Activated CD8-positive, alpha-beta T cell treated with anti-CD3 and anti-CD28 coated beads, Interleukin-2, amount 10 ng/mL, durations not matched to agents 7 days and 5 days (primary cell): ENCODE measurements around the gene EIF2D. TPM values are rescaled to one million over a fixed set of nuclear protein-coding genes. Genes with fewer than 3 reads are reported as not detected.

Source experiments
- ATAC-seq: fragments of 150-1000 bp; cut with Tn5 transposase; one replicate; pipeline ENCODE4 v1.10.0; 2021; ENCODE audit warnings: moderate library complexity
- CTCF ChIA-PET: fragments of 350-600 bp; sonication (Branson Sonifier 250); formaldehyde crosslinking; loops from one replicate; lab custom pipeline; 2021; ENCODE audit warnings: antibody characterized with exemption; lab: Charles Lee
- POLR2A ChIA-PET: fragments of 350-600 bp; sonication (Branson Sonifier 250); formaldehyde crosslinking; loops from one replicate; lab custom pipeline; 2021; ENCODE audit warnings: antibody characterized with exemption; lab: Charles Lee
- DNase-seq: peaks from one replicate; pipeline ENCODE4 v3.0.0-alpha.2; 2020
- H3K27ac Mint-ChIP-seq: one replicate; pipeline ENCODE4 v1.8.0; 2021; ENCODE audit warnings: mild to moderate bottlenecking, mixed read lengths
- H3K27me3 Mint-ChIP-seq: one replicate; pipeline ENCODE4 v1.8.0; 2021; ENCODE audit warnings: low read depth, mixed read lengths
- H3K36me3 Mint-ChIP-seq: one replicate; pipeline ENCODE4 v1.8.0; 2021; ENCODE audit warnings: low read depth, mixed read lengths
- H3K4me1 Mint-ChIP-seq: one replicate; pipeline ENCODE4 v1.8.0; 2021; ENCODE audit warnings: low read depth, mixed read lengths
- H3K4me3 Mint-ChIP-seq: one replicate; pipeline ENCODE4 v1.8.0; 2021; ENCODE audit warnings: mild to moderate bottlenecking, mixed read lengths
- H3K9me3 Mint-ChIP-seq: one replicate; pipeline ENCODE4 v1.8.0; 2022; ENCODE audit warnings: mixed read lengths; ENCODE audit not compliant: insufficient read depth
- total RNA-seq, 2 experiments: library from RNA; stranded (reverse); gene quantifications; one replicate each; pipeline ENCODE4 v1.2.3, GENCODE V29; 2021

Gene EIF2D
- total RNA-seq: 10 to 100 TPM; 41.6 to 45.1 TPM

- DNase-seq (peak; percentile 95), ATAC-seq (peak; percentile 98)
- POLR2A ChIA-PET: interaction anchor here (0.6 to 2.1 kb wide), 11 partner anchors 15 to 1011 kb away, joined by 3 to 7 read pairs (median 4); partner anchors contain the start of genes DYRK3 and RASSF5
- Mint-ChIP-seq H3K36me3 (peaks cover 22% of the 10 kb centered on the region), H3K4me1 (peaks cover 35% of the 10 kb centered on the region), H3K4me3 (peak within 1 kb of the TSS; percentile 94), H3K9me3 (no peaks in the 10 kb centered on the region), H3K27me3 (peaks cover 10% of the 10 kb centered on the region), H3K27ac (peak within 1 kb of the TSS; percentile 90)
- CTCF ChIA-PET: interaction anchor here (0.6 to 9.7 kb wide), 31 partner anchors 9 to 370 kb away, joined by 3 to 199 read pairs (median 5); partner anchors contain the start of genes DYRK3 and IKBKE
Measured at GRCh38 chr1:206612129-206612876, at the start of gene EIF2D. Gene EIF2D, minus strand, starts transcription at chr1:206612465. Its CDS starts 123 bp downstream, at chr1:206612342.

- no peaks in the 10 kb centered on the region for H3K36me3 Mint-ChIP-seq
- H3K4me3 Mint-ChIP-seq: no peak overlapping the region
- no peak for ATAC-seq
- H3K9me3 Mint-ChIP-seq: no peaks in the 10 kb centered on the region
- H3K4me1 Mint-ChIP-seq: peaks cover 26% of the 10 kb centered on the region
- CTCF ChIA-PET: interaction anchor here (1.2 to 21.7 kb wide), 5 partner anchors 13 to 65 kb away, joined by 3 to 647 read pairs (median 64); partner anchors contain the start of genes DYRK3 and EIF2D
- DNase-seq: no peak
- H3K27ac Mint-ChIP-seq: no peak overlapping the region
- peaks cover 50% of the 10 kb centered on the region for H3K27me3 Mint-ChIP-seq
- POLR2A ChIA-PET: no interaction called here
Measured at GRCh38 chr1:206661161-206661820, 49.0 kb upstream of the EIF2D start.

GRCh38 chr1:206660136-206660535, 47.9 kb upstream of the EIF2D start:
- Mint-ChIP-seq H3K36me3 (no peaks in the 10 kb centered on the region), H3K9me3 (no peaks in the 10 kb centered on the region), H3K27ac (no peak overlapping the region), H3K27me3 (peaks cover 43% of the 10 kb centered on the region), H3K4me3 (no peak overlapping the region), H3K4me1 (peaks cover 26% of the 10 kb centered on the region)
- ChIA-PET CTCF (interaction anchor here (1.2 to 21.7 kb wide), 11 partner anchors 8 to 322 kb away, joined by 3 to 647 read pairs (median 17); partner anchors contain the start of genes DYRK3 and EIF2D), POLR2A (no interaction called here)
- no peak for ATAC-seq
- DNase-seq: no peak

- ChIA-PET CTCF (interaction anchor here (0.9 to 21.7 kb wide), 30 partner anchors 10 to 391 kb away, joined by 3 to 647 read pairs (median 4); partner anchors contain the start of genes DYRK3, EIF2D and FCAMR), POLR2A (no interaction called here)
- no peak overlapping the region for H3K27ac Mint-ChIP-seq
- H3K4me1 Mint-ChIP-seq: peaks cover 24% of the 10 kb centered on the region
- ATAC-seq (no peak), DNase-seq (no peak)
- H3K4me3 Mint-ChIP-seq: no peak overlapping the region
- H3K27me3 Mint-ChIP-seq: peaks cover 37% of the 10 kb centered on the region
- H3K36me3 Mint-ChIP-seq: no peaks in the 10 kb centered on the region
- no peaks in the 10 kb centered on the region for H3K9me3 Mint-ChIP-seq
Measured at GRCh38 chr1:206658981-206659273, 46.7 kb upstream of the EIF2D start.

- ChIA-PET POLR2A (interaction anchor here (1.3 kb wide), 1 partner anchor 23 kb away, joined by 5 read pairs; the partner anchor contains the start of gene DYRK3), CTCF (interaction anchor here (0.6 to 21.7 kb wide), 51 partner anchors 10 to 392 kb away, joined by 3 to 647 read pairs (median 3); partner anchors contain the start of genes DYRK3, EIF2D, FCAMR and FCMR)
- Mint-ChIP-seq H3K27me3 (peaks cover 34% of the 10 kb centered on the region), H3K4me3 (no peak overlapping the region), H3K36me3 (no peaks in the 10 kb centered on the region), H3K4me1 (peaks cover 21% of the 10 kb centered on the region), H3K9me3 (no peaks in the 10 kb centered on the region), H3K27ac (no peak overlapping the region)
- ATAC-seq (peak; percentile 84), DNase-seq (peak; percentile 71)
Measured at GRCh38 chr1:206658264-206658980, 46.2 kb upstream of the EIF2D start.

- ChIA-PET POLR2A (interaction anchor here (1.3 kb wide), 1 partner anchor 23 kb away, joined by 5 read pairs; the partner anchor contains the start of gene DYRK3), CTCF (interaction anchor here (0.6 to 21.7 kb wide), 45 partner anchors 9 to 392 kb away, joined by 3 to 647 read pairs (median 4); partner anchors contain the start of genes DYRK3, EIF2D, FCAMR and FCMR)
- H3K27me3 Mint-ChIP-seq: peaks cover 27% of the 10 kb centered on the region
- H3K27ac Mint-ChIP-seq: no peak overlapping the region
- ATAC-seq (no peak), DNase-seq (no peak)
- H3K4me3 Mint-ChIP-seq: no peak overlapping the region
- H3K36me3 Mint-ChIP-seq: no peaks in the 10 kb centered on the region
- H3K4me1 Mint-ChIP-seq: peaks cover 16% of the 10 kb centered on the region
- H3K9me3 Mint-ChIP-seq: no peaks in the 10 kb centered on the region
Measured at GRCh38 chr1:206657751-206658150, 45.5 kb upstream of the EIF2D start.

GRCh38 chr1:206656936-206657335, 44.7 kb upstream of the EIF2D start:
- H3K36me3 Mint-ChIP-seq: no peaks in the 10 kb centered on the region
- ATAC-seq (no peak), DNase-seq (no peak)
- peaks cover 23% of the 10 kb centered on the region for H3K27me3 Mint-ChIP-seq
- no peaks in the 10 kb centered on the region for H3K9me3 Mint-ChIP-seq
- H3K4me3 Mint-ChIP-seq: no peak overlapping the region
- ChIA-PET CTCF (interaction anchor here (1.2 to 21.7 kb wide), 9 partner anchors 7 to 326 kb away, joined by 3 to 647 read pairs (median 25); partner anchors contain the start of genes DYRK3 and EIF2D), POLR2A (no interaction called here)
- H3K4me1 Mint-ChIP-seq: peaks cover 13% of the 10 kb centered on the region
- H3K27ac Mint-ChIP-seq: no peak overlapping the region

GRCh38 chr1:206655471-206655882, 43.2 kb upstream of the EIF2D start:
- ChIA-PET POLR2A (no interaction called here), CTCF (interaction anchor here (1.0 to 21.7 kb wide), 7 partner anchors 8 to 349 kb away, joined by 3 to 647 read pairs (median 3); partner anchors contain the start of genes DYRK3 and EIF2D)
- peaks cover 19% of the 10 kb centered on the region for H3K27me3 Mint-ChIP-seq
- no peak for ATAC-seq
- H3K4me3 Mint-ChIP-seq: no peak overlapping the region
- H3K9me3 Mint-ChIP-seq: no peaks in the 10 kb centered on the region
- H3K4me1 Mint-ChIP-seq: peaks cover 13% of the 10 kb centered on the region
- DNase-seq: no peak
- no peak overlapping the region for H3K27ac Mint-ChIP-seq
- no peaks in the 10 kb centered on the region for H3K36me3 Mint-ChIP-seq

- H3K9me3 Mint-ChIP-seq: no peaks in the 10 kb centered on the region
- no peak for DNase-seq
- H3K27ac Mint-ChIP-seq: no peak overlapping the region
- H3K36me3 Mint-ChIP-seq: no peaks in the 10 kb centered on the region
- peaks cover 13% of the 10 kb centered on the region for H3K4me1 Mint-ChIP-seq
- CTCF ChIA-PET: interaction anchor here (1.0 to 21.7 kb wide), 6 partner anchors 9 to 154 kb away, joined by 3 to 647 read pairs (median 3); partner anchors contain the start of gene DYRK3
- no peak overlapping the region for H3K4me3 Mint-ChIP-seq
- no peak for ATAC-seq
- POLR2A ChIA-PET: no interaction called here
- H3K27me3 Mint-ChIP-seq: peaks cover 19% of the 10 kb centered on the region
Measured at GRCh38 chr1:206654828-206655227, 42.6 kb upstream of the EIF2D start.

GRCh38 chr1:206653715-206654459, 41.6 kb upstream of the EIF2D start:
- POLR2A ChIA-PET: no interaction called here
- DNase-seq: no peak
- Mint-ChIP-seq H3K4me1 (peaks cover 13% of the 10 kb centered on the region), H3K4me3 (no peak overlapping the region), H3K36me3 (no peaks in the 10 kb centered on the region), H3K27ac (no peak overlapping the region), H3K27me3 (peaks cover 19% of the 10 kb centered on the region), H3K9me3 (no peaks in the 10 kb centered on the region)
- CTCF ChIA-PET: interaction anchor here (1.2 to 21.7 kb wide), 4 partner anchors 11 to 328 kb away, joined by 3 to 647 read pairs (median 46); partner anchors contain the start of gene DYRK3
- no peak for ATAC-seq
